SK-N-SH (cell line): Measurements from ENCODE around the gene CLRN2. TPM values are rescaled to one million over a fixed set of nuclear protein-coding genes. Genes with fewer than 3 reads are reported as not detected.

Source experiments
- CTCF ChIA-PET: fragments of 300-600, 350-600 bp; formaldehyde crosslinking; extraction: SDS; loops from one replicate; lab custom pipeline; 2021; lab: Yijun Ruan, JAX
- POLR2A ChIA-PET: fragments of 350-600 bp; sonication (Branson Sonifier 250); formaldehyde crosslinking; extraction: SDS; loops from one replicate; lab custom pipeline; 2020; ENCODE audit warnings: antibody characterized with exemption, inconsistent platforms; lab: Yijun Ruan, JAX
- DNase-seq: peaks from one replicate; pipeline ENCODE4 v3.0.0; 2012
- H2AFZ ChIP-seq: fragments of 200-600 bp; sonication (generic); 2 replicates; pipeline ENCODE4 v1.8.1; 2016; ENCODE audit warnings: antibody characterized with exemption, mild to moderate bottlenecking, low read depth
- H3F3A ChIP-seq: fragments of 200-600 bp; sonication (generic); replicated peaks from 2 replicates; pipeline ENCODE3; 2016; ENCODE audit warnings: antibody characterized with exemption, mild to moderate bottlenecking; ENCODE audit not compliant: insufficient read depth
- H3K27ac ChIP-seq, 2 experiments: fragments of 200-500 bp in 1 of 2; fragments of 200-600 bp in 1 of 2; sonication (Bioruptor generic) in 1 of 2; sonication (generic), shearing (Covaris generic) in 1 of 2; 2 replicates each; pipeline versions ENCODE4 v1.5.1 to v1.6.1; 2014 to 2016; ENCODE audit warnings: low read depth in 2 of 2, inconsistent platforms in 1 of 2, low read length in 1 of 2, mild to moderate bottlenecking in 1 of 2, mixed read lengths in 1 of 2
- H3K27me3 ChIP-seq: fragments of 200-600 bp; sonication (generic), shearing (Covaris generic); 2 replicates; pipeline ENCODE4 v1.6.1; 2016; ENCODE audit warnings: mixed run types; ENCODE audit not compliant: insufficient read depth
- H3K36me3 ChIP-seq, 2 experiments: fragments of 200-500 bp in 1 of 2; fragments of 200-600 bp in 1 of 2; sonication (Bioruptor generic) in 1 of 2; sonication (generic) in 1 of 2; replicated peaks in 1 of 2; 2 replicates each; pipeline versions ENCODE3 to v1.5.1; 2014 to 2016; ENCODE audit warnings: low read length in 1 of 2, mild to moderate bottlenecking in 1 of 2; ENCODE audit not compliant: insufficient read depth in 2 of 2, control insufficient read depth in 1 of 2
- H3K4me1 ChIP-seq, 2 experiments: fragments of 200-500 bp in 1 of 2; fragments of 200-600 bp in 1 of 2; sonication (Bioruptor generic) in 1 of 2; sonication (generic), shearing (Covaris generic) in 1 of 2; 2 replicates each; pipeline versions ENCODE4 v1.5.1 to v1.6.1; 2014 to 2016; ENCODE audit warnings: low read depth in 1 of 2, low read length in 1 of 2, mixed run types in 1 of 2; ENCODE audit not compliant: insufficient read depth in 2 of 2, control insufficient read depth in 1 of 2
- H3K4me2 ChIP-seq: fragments of 200-600 bp; sonication (generic), shearing (Covaris generic); 2 replicates; pipeline ENCODE4 v1.6.1; 2017; ENCODE audit warnings: mixed run types
- H3K4me3 ChIP-seq, 2 experiments: fragments of 200-500 bp in 1 of 2; fragments of 200-600 bp in 1 of 2; sonication (Bioruptor generic) in 1 of 2; sonication (generic), shearing (Covaris generic) in 1 of 2; 2 replicates each; pipeline versions ENCODE4 v1.5.1 to v1.8.1; 2014 to 2016; ENCODE audit warnings: low read depth in 2 of 2, inconsistent platforms in 1 of 2, low read length in 1 of 2, mild to moderate bottlenecking in 1 of 2, mixed read lengths in 1 of 2, moderate library complexity in 1 of 2
- H3K79me2 ChIP-seq: fragments of 200-600 bp; sonication (generic); 2 replicates; pipeline ENCODE4 v1.8.1; 2017; ENCODE audit warnings: mild to moderate bottlenecking; ENCODE audit not compliant: insufficient read depth
- H3K9ac ChIP-seq: fragments of 200-600 bp; sonication (generic); 2 replicates; pipeline ENCODE4 v1.6.1; 2017; ENCODE audit warnings: mixed run types
- H3K9me2 ChIP-seq: fragments of 200-600 bp; sonication (generic); 2 replicates; pipeline ENCODE4 v1.6.1; 2017; ENCODE audit warnings: mixed run types
- H3K9me3 ChIP-seq: fragments of 200-600 bp; sonication (generic); 2 replicates; pipeline ENCODE4 v1.6.1; 2017; ENCODE audit warnings: mixed run types, mild to moderate bottlenecking, moderate library complexity
- H4K20me1 ChIP-seq: fragments of 200-600 bp; sonication (generic); 2 replicates; pipeline ENCODE4 v1.6.1; 2017; ENCODE audit warnings: mild to moderate bottlenecking, mixed run types; ENCODE audit not compliant: insufficient read depth
- CHD2 ChIP-seq: fragments of 150-350 bp; IDR thresholded peaks from 2 replicates; pipeline ENCODE4 v1.6.1; 2018; ENCODE audit warnings: low read length; ENCODE audit not compliant: partially characterized antibody
- FOXJ3 ChIP-seq: sonication (generic); formaldehyde crosslinking; IDR thresholded peaks from 2 replicates; pipeline ENCODE4 v1.5.1; 2020; ENCODE audit warnings: mild to moderate bottlenecking, missing genetic modification reagents
- GABPA ChIP-seq: IDR thresholded peaks from 2 replicates; pipeline ENCODE4 v1.4.0; 2012; ENCODE audit warnings: low read depth, mild to moderate bottlenecking
- JUND ChIP-seq: IDR thresholded peaks from 2 replicates; pipeline ENCODE4 v1.4.0; 2012
- NRF1 ChIP-seq: IDR thresholded peaks from 2 replicates; pipeline ENCODE4 v1.6.1; 2012; ENCODE audit warnings: low read depth, mild to moderate bottlenecking, low read length
- POLR2AphosphoS5 ChIP-seq: IDR thresholded peaks from 2 replicates; pipeline ENCODE4 v1.6.1; 2012; ENCODE audit warnings: low read depth, low read length
- RAD21 ChIP-seq: IDR thresholded peaks from 2 replicates; pipeline ENCODE4 v1.6.1; 2012; ENCODE audit warnings: mild to moderate bottlenecking, low read length
- RCOR1 ChIP-seq: fragments of 150-350 bp; IDR thresholded peaks from 2 replicates; pipeline ENCODE4 v1.6.1; 2017; ENCODE audit warnings: antibody characterized with exemption, low read length
- SIN3A ChIP-seq: IDR thresholded peaks from 2 replicates; pipeline ENCODE4 v1.6.1; 2012; ENCODE audit warnings: low read depth, mild to moderate bottlenecking, low read length, moderate library complexity, borderline replicate concordance
- TCF12 ChIP-seq: IDR thresholded peaks from 2 replicates; pipeline ENCODE4 v1.4.0; 2012
- YY1 ChIP-seq: IDR thresholded peaks from 2 replicates; pipeline ENCODE4 v1.4.0; 2012; ENCODE audit warnings: low read depth, mild to moderate bottlenecking
- WGBS: methylation state at CpG from one replicate; pipeline ENCODE4 v1.1.6; 2017; ENCODE audit warnings: low lambda C conversion rate; 5-methylcytosine and 5-hydroxymethylcytosine counted together
- polyA plus RNA-seq, 3 experiments: library from polyadenylated mRNA; depleted of rRNA; stranded (reverse); fragments of >200 nt; gene quantifications; 2 replicates each; pipeline ENCODE4 v1.2.3, GENCODE V29; 2012
- TF ChIP-seq, protein P1 (sequence below): fragments of 150-350 bp; IDR thresholded peaks from 2 replicates; pipeline ENCODE4 v1.6.1; 2016; ENCODE audit warnings: mild to moderate bottlenecking, low read depth, low read length
- TF ChIP-seq, protein P2 (sequence below): IDR thresholded peaks from 2 replicates; pipeline ENCODE4 v1.6.1; 2012; ENCODE audit warnings: mild to moderate bottlenecking, low read depth, low read length, moderate library complexity

CLRN2 gene
- polyA plus RNA-seq, 1 of the 3 experiments (the other 2 are of a cell fraction): not detected

DNA sequence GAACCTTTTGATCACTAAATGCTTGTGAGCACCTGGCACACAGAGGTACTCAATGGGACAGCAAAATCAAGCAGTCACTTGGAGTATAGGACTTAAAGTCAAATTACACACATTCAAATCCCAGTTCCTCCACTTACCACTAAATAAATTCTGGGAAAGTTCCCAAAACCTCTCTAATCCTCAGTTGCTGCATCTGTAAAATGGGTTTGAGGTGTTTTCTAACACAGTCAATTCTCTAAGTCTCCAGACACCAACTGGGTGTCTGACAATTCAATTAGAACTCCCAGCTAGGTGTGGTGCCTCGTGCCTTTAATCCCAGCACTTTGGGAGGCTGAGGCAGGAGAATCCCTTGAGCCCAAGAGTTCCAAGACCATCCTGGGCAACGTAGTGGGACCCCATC, 22.1 kb upstream of the CLRN2 start:
- 90% methylated on average over 2 of the region's 2 CpGs for WGBS
- no peak for DNase-seq

GRCh38 chr4:17493619-17494018, 21.3 kb upstream of the CLRN2 start:
- CTCF ChIA-PET: interaction anchor here (1.2 to 9.8 kb wide), 3 partner anchors 14 to 55 kb away, joined by 3 to 62 read pairs (median 7); partner anchors contain the start of gene QDPR
- WGBS: 66% methylated on average over 4 of the region's 4 CpGs
- H3K36me3 ChIP-seq: peaks cover 4 to 27% of the 10 kb centered on the region in 2 experiments
- TF ChIP-seq YY1 (no peak), NRF1 (no peak)
- TF ChIP-seq, protein P1, sequence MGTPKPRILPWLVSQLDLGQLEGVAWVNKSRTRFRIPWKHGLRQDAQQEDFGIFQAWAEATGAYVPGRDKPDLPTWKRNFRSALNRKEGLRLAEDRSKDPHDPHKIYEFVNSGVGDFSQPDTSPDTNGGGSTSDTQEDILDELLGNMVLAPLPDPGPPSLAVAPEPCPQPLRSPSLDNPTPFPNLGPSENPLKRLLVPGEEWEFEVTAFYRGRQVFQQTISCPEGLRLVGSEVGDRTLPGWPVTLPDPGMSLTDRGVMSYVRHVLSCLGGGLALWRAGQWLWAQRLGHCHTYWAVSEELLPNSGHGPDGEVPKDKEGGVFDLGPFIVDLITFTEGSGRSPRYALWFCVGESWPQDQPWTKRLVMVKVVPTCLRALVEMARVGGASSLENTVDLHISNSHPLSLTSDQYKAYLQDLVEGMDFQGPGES: no peak
- peaks cover 5 to 66% of the 10 kb centered on the region in 2 experiments; a peak in 3 of 4 replicates for H3K4me1 ChIP-seq
- H3K9ac ChIP-seq: no peak overlapping the region
- H3F3A ChIP-seq: no peaks in the 10 kb centered on the region
- DNase-seq: peak; percentile 22
- no peaks in the 10 kb centered on the region for H3K9me2 ChIP-seq
- H4K20me1 ChIP-seq: no peaks in the 10 kb centered on the region
- H3K79me2 ChIP-seq: no peaks in the 10 kb centered on the region; the same call in 1 of the 2 replicates
- H2AFZ ChIP-seq: no peak overlapping the region
- H3K27ac ChIP-seq: peak overlapping the region in 1 of 2 experiments; percentile 58; a peak in 1 of 4 replicates
- no peak overlapping the region for H3K4me3 ChIP-seq
- POLR2A ChIA-PET: interaction anchor here (1.8 to 5.0 kb wide), 2 partner anchors 9 to 17 kb away, joined by 9 to 67 read pairs; partner anchors contain the start of gene QDPR
- H3K9me3 ChIP-seq: no peaks in the 10 kb centered on the region
- H3K27me3 ChIP-seq: no peaks in the 10 kb centered on the region
- H3K4me2 ChIP-seq: no peak overlapping the region

More for the DNA sequence above, 22.1 kb upstream of the CLRN2 start:
- Histone ChIP-seq H3K36me3 (peaks cover 4 to 26% of the 10 kb centered on the region in 2 experiments), H3K27me3 (no peaks in the 10 kb centered on the region), H3K9ac (no peak overlapping the region), H3K9me2 (no peaks in the 10 kb centered on the region), H3K4me2 (no peak overlapping the region), H2AFZ (no peak overlapping the region), H3K4me1 (peaks cover 5 to 67% of the 10 kb centered on the region in 2 experiments; a peak in 3 of 4 replicates), H4K20me1 (no peaks in the 10 kb centered on the region), H3K79me2 (no peaks in the 10 kb centered on the region; the same call in 1 of the 2 replicates), H3K9me3 (no peaks in the 10 kb centered on the region), H3K4me3 (no peak overlapping the region), H3F3A (no peaks in the 10 kb centered on the region), H3K27ac (peak overlapping the region in 1 of 2 experiments; percentile 99; a peak in 2 of 4 replicates)
- ChIA-PET CTCF (interaction anchor here (1.2 to 9.8 kb wide), 5 partner anchors 15 to 145 kb away, joined by 3 to 62 read pairs (median 7); partner anchors contain the start of gene QDPR), POLR2A (interaction anchor here (1.8 to 5.0 kb wide), 2 partner anchors 10 to 18 kb away, joined by 9 to 67 read pairs; partner anchors contain the start of gene QDPR)
- no peak for TF ChIP-seq POLR2AphosphoS5
- TF ChIP-seq CHD2: peak; percentile 3

- Histone ChIP-seq H3K4me3 (no peak overlapping the region), H3K9ac (no peak overlapping the region), H3F3A (no peaks in the 10 kb centered on the region), H3K4me1 (peaks cover 5 to 57% of the 10 kb centered on the region in 2 experiments; a peak in 3 of 4 replicates), H3K27me3 (no peaks in the 10 kb centered on the region), H3K27ac (peak overlapping the region in 1 of 2 experiments; percentile 58; a peak in 1 of 4 replicates), H3K36me3 (peaks cover 4 to 22% of the 10 kb centered on the region in 2 experiments), H2AFZ (no peak overlapping the region), H3K9me3 (no peaks in the 10 kb centered on the region), H3K4me2 (no peak overlapping the region), H3K79me2 (no peaks in the 10 kb centered on the region; the same call in 1 of the 2 replicates), H4K20me1 (no peaks in the 10 kb centered on the region), H3K9me2 (no peaks in the 10 kb centered on the region)
- ChIA-PET CTCF (interaction anchor here (0.7 to 9.8 kb wide), 3 partner anchors 13 to 147 kb away, joined by 3 to 62 read pairs (median 7); partner anchors contain the start of gene QDPR), POLR2A (interaction anchor here (1.8 to 5.0 kb wide), 2 partner anchors 8 to 16 kb away, joined by 9 to 67 read pairs; partner anchors contain the start of gene QDPR)
- WGBS: 79% methylated on average over 7 of the region's 10 CpGs
- DNase-seq: peak; percentile 21
- TF ChIP-seq RAD21 (no peak), RCOR1 (no peak), NRF1 (no peak), GABPA (no peak), SIN3A (no peak), TCF12 (peak; percentile 22; the same call in 1 of the 2 replicates), FOXJ3 (CRISPR knock-in tag) (no peak), JUND (peak; percentile 30; the same call in 1 of the 2 replicates)
- TF ChIP-seq, protein P2, sequence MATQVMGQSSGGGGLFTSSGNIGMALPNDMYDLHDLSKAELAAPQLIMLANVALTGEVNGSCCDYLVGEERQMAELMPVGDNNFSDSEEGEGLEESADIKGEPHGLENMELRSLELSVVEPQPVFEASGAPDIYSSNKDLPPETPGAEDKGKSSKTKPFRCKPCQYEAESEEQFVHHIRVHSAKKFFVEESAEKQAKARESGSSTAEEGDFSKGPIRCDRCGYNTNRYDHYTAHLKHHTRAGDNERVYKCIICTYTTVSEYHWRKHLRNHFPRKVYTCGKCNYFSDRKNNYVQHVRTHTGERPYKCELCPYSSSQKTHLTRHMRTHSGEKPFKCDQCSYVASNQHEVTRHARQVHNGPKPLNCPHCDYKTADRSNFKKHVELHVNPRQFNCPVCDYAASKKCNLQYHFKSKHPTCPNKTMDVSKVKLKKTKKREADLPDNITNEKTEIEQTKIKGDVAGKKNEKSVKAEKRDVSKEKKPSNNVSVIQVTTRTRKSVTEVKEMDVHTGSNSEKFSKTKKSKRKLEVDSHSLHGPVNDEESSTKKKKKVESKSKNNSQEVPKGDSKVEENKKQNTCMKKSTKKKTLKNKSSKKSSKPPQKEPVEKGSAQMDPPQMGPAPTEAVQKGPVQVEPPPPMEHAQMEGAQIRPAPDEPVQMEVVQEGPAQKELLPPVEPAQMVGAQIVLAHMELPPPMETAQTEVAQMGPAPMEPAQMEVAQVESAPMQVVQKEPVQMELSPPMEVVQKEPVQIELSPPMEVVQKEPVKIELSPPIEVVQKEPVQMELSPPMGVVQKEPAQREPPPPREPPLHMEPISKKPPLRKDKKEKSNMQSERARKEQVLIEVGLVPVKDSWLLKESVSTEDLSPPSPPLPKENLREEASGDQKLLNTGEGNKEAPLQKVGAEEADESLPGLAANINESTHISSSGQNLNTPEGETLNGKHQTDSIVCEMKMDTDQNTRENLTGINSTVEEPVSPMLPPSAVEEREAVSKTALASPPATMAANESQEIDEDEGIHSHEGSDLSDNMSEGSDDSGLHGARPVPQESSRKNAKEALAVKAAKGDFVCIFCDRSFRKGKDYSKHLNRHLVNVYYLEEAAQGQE: no peak
These were observed 20.4 kb upstream of the CLRN2 start for GRCh38 chr4:17494258-17495190.
